Motor neuron (in vitro differentiated cells): ENCODE measurements around the gene DNMBP. TPM values are rescaled to one million over a fixed set of nuclear protein-coding genes. Genes with fewer than 3 reads are reported as not detected.
A peak's percentile ranks its signal among the peaks of the same experiment; 100 is the strongest.
"Not testable (repeated sequence)": the region's sequence is repeated elsewhere in the genome, so short reads cannot be mapped to it uniquely, and the experiment has no call there.

ENCODE experiments used
- ATAC-seq, 8 experiments: fragments of 200-7000 bp; cut with Tn5 transposase; replicated peaks in 6 of 8; 2 replicates each; pipeline ENCODE4 v1.8.0; 2021; ENCODE audit warnings: mild to moderate bottlenecking in 8 of 8, moderate library complexity in 8 of 8
- H3K27ac ChIP-seq, 2 donors: fragments of 250-450 bp; sonication (Bioruptor Pico); 2 replicates each; pipeline ENCODE4 v1.9.0; 2021; ENCODE audit warnings: antibody characterized with exemption in 2 of 2, mild to moderate bottlenecking in 2 of 2, moderate library complexity in 1 of 2
- H3K4me1 ChIP-seq, 2 donors: fragments of 250-450 bp; sonication (Bioruptor Pico); replicated peaks in 1 of 2; 2 replicates each; pipeline ENCODE4 v1.6.1; 2021; ENCODE audit warnings: antibody characterized with exemption in 2 of 2, mild to moderate bottlenecking in 2 of 2, moderate library complexity in 1 of 2
- H3K4me3 ChIP-seq, 5 donors: fragments of 250-450 bp; sonication (Bioruptor Pico); 2 replicates each; pipeline ENCODE4 v1.9.0; 2021; ENCODE audit warnings: antibody characterized with exemption in 5 of 5, mild to moderate bottlenecking in 5 of 5, moderate library complexity in 4 of 5
- WGBS, 10 experiments: fragments of 450-650 bp; shearing (Covaris generic); methylation state at CpG; one replicate each; pipeline ENCODE4 v1.0.0; 2022; 5-methylcytosine and 5-hydroxymethylcytosine counted together
- in situ Hi-C, 9 experiments: fragments of 400-800 bp; cut with MboI; loops; one replicate each; pipeline ENCODE4 v1.15.0; 2021; ENCODE audit warnings: low sequenced_read_pairs in 9 of 9, low pct_unique_long_range_greater_than_20kb in 2 of 9; ENCODE audit not compliant: unreplicated experiment in 9 of 9
- total RNA-seq, 8 experiments: library from RNA; unstranded; fragments of 300-600 nt; gene quantifications; 2 replicates each; pipeline versions ENCODE4 v1.2.3 to v1.2.4, GENCODE V29; 2022

Gene DNMBP
- total RNA-seq, 8 experiments from 2014 or later: 3.3 to 24.0 (median 9.9) TPM

DNA sequence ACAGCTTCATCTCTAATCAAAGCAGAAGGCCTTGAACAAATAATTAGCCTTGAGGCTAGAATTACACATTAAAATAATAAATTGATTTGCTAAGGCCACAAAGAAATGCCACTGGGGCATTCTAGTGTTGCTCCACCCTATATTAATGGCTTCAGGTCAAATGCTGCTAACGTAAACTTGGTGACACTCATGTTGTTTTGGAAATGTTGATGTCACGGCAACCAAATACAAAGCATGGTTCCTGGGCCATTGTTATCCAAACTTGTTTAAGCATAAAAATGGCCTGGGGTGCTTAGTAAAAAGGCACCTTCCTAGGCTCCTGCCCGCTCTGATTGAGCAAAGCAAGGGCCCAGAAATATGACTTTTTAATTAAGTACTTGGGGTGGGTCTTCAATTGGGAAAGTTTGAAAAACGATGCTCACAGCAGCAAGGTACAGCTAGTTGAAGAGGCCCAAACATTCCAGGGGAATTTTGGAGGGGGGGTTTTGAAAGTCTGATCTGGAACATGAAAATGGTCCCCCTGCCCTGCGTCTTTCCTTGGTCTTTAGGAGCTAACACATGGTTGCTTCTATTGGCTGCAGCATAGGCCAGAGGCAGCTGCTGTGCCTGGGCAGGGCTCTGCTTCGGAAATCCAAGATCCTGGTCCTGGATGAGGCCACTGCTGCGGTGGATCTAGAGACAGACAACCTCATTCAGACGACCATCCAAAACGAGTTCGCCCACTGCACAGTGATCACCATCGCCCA is 159.6 kb downstream of the DNMBP start:
- Histone ChIP-seq H3K27ac (no peak overlapping the region), H3K4me3 (no peak overlapping the region), H3K4me1 (peaks cover 3 to 6% of the 10 kb centered on the region in 2 donors)
- in situ Hi-C loops: loop anchor here in 1 of 9 experiments (25.0 kb wide), 1 partner anchor 187 kb away; no protein-coding TSS in a partner anchor
- peak in 5 of 8 experiments; percentile 8 to 51 (median 45) for ATAC-seq
- WGBS, 10 experiments: 0 to 81% (median 36%) methylated on average over 1 to 8 of the region's 11 CpGs; no CpG with 5 or more reads in 1 of the 10 experiments

DNA sequence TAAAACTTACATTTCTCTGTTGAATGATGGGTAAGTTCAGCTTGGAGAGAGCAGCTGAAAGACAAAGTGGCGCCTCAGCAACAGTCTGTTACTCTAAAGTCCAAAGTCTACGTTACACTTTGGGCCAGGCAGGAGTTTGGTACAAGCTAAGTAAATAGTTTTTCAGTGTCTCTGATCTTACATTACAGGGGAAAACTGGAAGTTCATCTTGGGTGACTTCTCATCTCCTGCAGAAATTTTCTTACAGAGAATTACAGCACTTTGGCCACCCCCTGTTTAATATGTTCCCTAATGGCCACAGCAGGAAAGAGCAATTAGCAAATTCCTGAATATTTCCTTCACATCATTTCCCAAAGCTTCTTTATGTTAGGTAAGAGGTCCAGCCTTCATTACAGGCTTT is 160.2 kb downstream of the DNMBP start:
- WGBS, 10 experiments: 79 to 100% (median 97%) methylated on average over 1 to 2 of the region's 2 CpGs; no CpG with 5 or more reads in 6 of the 10 experiments
- peak in 3 of 8 experiments; percentile 9 to 23 (median 11) for ATAC-seq
- Histone ChIP-seq H3K27ac (no peak overlapping the region), H3K4me3 (no peak overlapping the region), H3K4me1 (peaks cover 3 to 6% of the 10 kb centered on the region in 2 donors)
- in situ Hi-C loops: loop anchor here in 4 of 9 experiments (10.0 to 25.0 kb wide), 3 partner anchors 188 to 363 kb away; no protein-coding TSS in a partner anchor

DNA sequence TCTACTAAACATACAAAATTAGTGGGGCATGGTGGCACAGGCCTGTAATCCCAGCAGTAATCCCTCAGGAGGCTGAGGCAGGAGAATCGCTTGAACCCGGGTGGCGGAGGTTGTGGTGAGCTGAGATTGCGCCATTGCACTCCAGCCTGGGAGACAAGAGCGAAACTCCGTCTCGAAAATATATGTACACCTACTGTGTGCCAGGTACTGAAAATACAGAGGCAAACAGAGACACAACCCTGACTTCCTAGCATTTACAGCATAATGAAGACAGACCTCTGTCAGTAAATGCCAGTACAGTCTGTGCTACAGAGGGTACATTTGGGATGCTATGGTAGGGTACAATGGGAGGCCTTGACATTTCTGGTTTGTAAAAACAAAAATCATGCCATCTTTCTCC is 160.7 kb downstream of the DNMBP start:
- Histone ChIP-seq H3K27ac (no peak overlapping the region), H3K4me3 (no peak overlapping the region), H3K4me1 (peaks cover 3 to 6% of the 10 kb centered on the region in 2 donors)
- in situ Hi-C loops: loop anchor here in 4 of 9 experiments (10.0 to 25.0 kb wide), 3 partner anchors 188 to 363 kb away; no protein-coding TSS in a partner anchor
- WGBS, 10 experiments: 80 to 100% (median 88%) methylated on average over 2 to 7 of the region's 7 CpGs; no CpG with 5 or more reads in 6 of the 10 experiments
- ATAC-seq: no peak

DNA sequence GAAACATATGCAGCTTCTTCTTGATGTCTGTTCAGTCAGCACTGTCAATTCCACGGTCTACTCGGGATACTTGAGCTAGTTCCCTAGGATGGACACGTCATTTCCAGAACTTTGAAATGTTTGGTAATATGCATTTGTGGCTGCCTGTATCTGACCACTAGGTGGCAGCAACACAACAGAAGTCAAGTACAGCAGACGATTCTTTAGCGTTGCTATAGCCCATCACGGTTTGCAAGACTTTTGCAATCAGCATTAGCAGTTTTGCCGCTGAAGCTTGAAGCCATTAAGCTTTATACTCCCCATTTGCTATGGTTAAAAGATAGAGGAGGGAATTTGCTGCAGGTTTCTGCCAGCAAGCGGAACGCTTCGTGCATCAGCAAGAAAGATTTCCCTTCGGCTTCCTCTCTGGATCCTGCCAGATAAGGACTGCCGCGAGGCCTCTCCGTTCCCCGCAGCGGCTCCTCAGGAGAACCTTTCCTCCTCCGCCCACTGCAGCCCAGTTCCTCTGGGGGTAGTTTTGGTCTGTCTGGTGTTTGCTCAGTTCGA is 163.8 kb downstream of the DNMBP start:
- no peak overlapping the region for H3K27ac ChIP-seq
- peaks cover 3 to 6% of the 10 kb centered on the region in 2 donors for H3K4me1 ChIP-seq
- H3K4me3 ChIP-seq: peak overlapping the region in 3 of 5 donors; percentile 7 to 19 (median 13)
- in situ Hi-C loops: loop anchor here in 4 of 9 experiments (10.0 to 25.0 kb wide), 3 partner anchors 191 to 366 kb away; no protein-coding TSS in a partner anchor
- WGBS, 10 experiments: 0 to 71% (median 10%) methylated on average over 1 to 12 of the region's 18 CpGs; no CpG with 5 or more reads in 3 of the 10 experiments
- ATAC-seq: peak; percentile 84 to 98 (median 96)

DNA sequence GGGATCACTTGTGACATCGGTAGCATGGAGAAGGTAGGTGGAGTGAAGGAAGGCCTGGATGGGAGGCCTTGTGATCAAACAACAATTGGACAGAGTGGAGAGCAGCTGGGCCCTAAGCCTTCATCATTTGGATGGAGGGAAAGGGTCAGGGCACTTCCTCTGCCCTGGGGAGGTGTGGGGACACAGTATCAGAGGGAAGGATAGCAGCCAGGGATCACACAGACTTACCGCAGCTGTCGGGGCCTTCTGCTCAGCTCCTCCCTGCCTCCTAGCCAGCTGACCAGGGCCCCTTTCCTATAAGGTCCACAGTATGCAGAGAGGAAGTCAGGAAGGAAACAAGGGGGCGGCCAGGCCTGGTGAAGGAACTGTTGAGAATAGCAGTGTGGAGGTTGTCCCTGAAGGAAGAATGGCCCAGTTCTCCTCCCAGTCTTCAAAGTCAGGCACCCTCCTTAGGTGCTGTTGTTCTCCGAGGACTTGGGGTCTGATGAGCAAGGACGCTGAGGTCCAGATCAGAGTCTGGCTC is 165.3 kb downstream of the DNMBP start:
- Histone ChIP-seq H3K4me1 (peaks cover 0 to 3% of the 10 kb centered on the region in 2 donors), H3K4me3 (no peak overlapping the region), H3K27ac (no peak overlapping the region)
- WGBS, 10 experiments: 59 to 100% (median 85%) methylated on average over 1 to 3 of the region's 6 CpGs; no CpG with 5 or more reads in 2 of the 10 experiments
- ATAC-seq: no peak
- in situ Hi-C loops: loop anchor here in 4 of 9 experiments (10.0 to 25.0 kb wide), 3 partner anchors 193 to 368 kb away; no protein-coding TSS in a partner anchor

DNA sequence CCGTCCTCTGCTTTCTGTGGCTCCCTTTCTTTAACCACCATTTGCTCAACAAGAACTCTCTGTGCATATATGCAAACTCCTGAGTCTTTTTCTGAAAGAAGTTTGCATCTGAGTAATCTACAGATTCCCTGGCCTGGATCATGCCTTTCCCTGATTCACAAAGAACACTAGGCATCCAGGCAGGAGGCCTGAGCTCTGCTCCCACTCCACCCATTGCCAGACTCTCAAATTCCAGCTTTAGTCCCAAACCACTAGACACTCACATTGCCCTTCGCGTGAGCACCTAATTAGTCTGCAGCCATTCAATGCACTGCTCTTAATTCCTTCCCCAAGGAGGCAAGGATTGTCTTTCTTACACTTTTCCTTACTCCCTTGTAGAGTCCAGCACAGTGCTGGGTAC is 166.4 kb downstream of the DNMBP start:
- no peak overlapping the region for H3K4me3 ChIP-seq
- peaks cover 0 to 3% of the 10 kb centered on the region in 2 donors for H3K4me1 ChIP-seq
- in situ Hi-C loops: loop anchor here in 4 of 9 experiments (10.0 to 25.0 kb wide), 3 partner anchors 194 to 369 kb away; no protein-coding TSS in a partner anchor
- 33 to 86% (median 52%) methylated on average over 1 to 3 of the region's 3 CpGs; no CpG with 5 or more reads in 2 of the 10 experiments for WGBS, 10 experiments
- ATAC-seq: peak in 2 of 8 experiments; percentile 13 to 30
- H3K27ac ChIP-seq: no peak overlapping the region

DNA sequence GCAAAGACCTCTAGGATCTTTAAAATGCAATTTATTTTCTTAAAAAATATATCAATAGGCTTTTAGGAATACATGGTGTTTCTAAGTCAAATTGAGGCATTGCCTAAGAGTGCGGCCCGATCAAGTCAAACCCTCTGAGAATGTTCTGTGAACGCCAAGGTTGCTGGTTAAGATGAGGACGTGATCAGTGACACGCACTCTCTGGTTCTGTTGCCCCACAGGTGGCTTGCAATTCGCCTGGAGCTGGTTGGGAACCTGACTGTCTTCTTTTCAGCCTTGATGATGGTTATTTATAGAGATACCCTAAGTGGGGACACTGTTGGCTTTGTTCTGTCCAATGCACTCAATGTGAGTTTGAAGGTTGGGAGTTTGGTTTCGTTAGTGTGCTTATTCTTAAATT is 168.0 kb downstream of the DNMBP start:
- no peak for ATAC-seq
- Histone ChIP-seq H3K4me3 (no peak overlapping the region), H3K27ac (no peak overlapping the region), H3K4me1 (peaks cover 0 to 3% of the 10 kb centered on the region in 2 donors)
- in situ Hi-C loops: loop anchor here in 4 of 9 experiments (10.0 to 25.0 kb wide), 3 partner anchors 196 to 371 kb away; no protein-coding TSS in a partner anchor
- 73 to 89% (median 84%) methylated on average over 3 to 7 of the region's 7 CpGs; no CpG with 5 or more reads in 2 of the 10 experiments for WGBS, 10 experiments

DNA sequence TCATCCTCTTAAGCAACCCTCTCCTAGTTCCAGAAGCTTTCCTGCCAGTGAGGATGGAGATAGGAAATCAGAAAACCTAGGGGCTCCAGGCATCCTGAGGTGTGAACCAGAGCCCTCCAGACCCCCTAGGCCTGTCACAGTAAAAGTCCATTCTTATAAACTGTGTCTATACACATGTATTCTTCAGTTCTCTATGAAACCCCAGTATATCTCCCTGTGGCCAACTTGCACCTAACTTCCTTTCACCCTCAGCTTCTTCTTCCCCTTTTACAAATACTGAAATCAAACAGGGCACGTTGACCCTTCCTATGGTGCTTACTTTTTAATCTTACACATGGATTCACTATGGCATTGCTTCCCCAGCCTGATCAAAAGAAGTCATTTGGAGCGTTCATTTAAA is 168.9 kb downstream of the DNMBP start:
- in situ Hi-C loops: loop anchor here in 4 of 9 experiments (10.0 to 25.0 kb wide), 3 partner anchors 196 to 371 kb away; no protein-coding TSS in a partner anchor
- not testable (repeated sequence) for H3K4me3 ChIP-seq, H3K4me1 ChIP-seq, ATAC-seq, H3K27ac ChIP-seq
- whole genome bisulfite sequencing, 10 experiments: 60 to 100% (median 92%) methylated on average over 1 to 2 of the region's 2 CpGs; no CpG with 5 or more reads in 2 of the 10 experiments

DNA sequence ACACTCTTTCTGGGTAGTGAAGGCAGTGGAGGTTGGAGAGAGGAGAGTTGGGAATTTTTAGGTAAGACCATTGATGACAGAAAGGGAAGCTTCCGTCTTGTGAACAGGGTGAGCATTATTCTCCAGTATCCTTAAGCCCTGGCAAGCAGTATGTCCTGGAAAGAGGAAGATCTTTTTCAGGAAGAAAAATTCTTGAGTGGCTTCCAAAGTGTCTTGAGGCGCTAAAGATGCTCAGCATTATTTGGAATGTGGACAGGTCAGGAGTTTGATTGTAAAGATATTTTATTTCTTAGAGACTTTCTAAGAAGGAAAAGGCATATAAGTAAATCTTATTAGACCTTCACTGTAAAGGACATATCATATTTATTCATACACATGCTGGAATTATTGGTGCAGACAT is 173.0 kb downstream of the DNMBP start:
- no peaks in the 10 kb centered on the region for H3K4me1 ChIP-seq
- no peak for ATAC-seq
- H3K4me3 ChIP-seq: no peak overlapping the region
- H3K27ac ChIP-seq: no peak overlapping the region
- in situ Hi-C loops: loop anchor here in 3 of 9 experiments (25.0 kb wide), 2 partner anchors 201 to 376 kb away; no protein-coding TSS in a partner anchor
- WGBS, 10 experiments: 44 to 100% (median 92%) methylated on average over 1 to 2 of the region's 2 CpGs; no CpG with 5 or more reads in 3 of the 10 experiments

DNA sequence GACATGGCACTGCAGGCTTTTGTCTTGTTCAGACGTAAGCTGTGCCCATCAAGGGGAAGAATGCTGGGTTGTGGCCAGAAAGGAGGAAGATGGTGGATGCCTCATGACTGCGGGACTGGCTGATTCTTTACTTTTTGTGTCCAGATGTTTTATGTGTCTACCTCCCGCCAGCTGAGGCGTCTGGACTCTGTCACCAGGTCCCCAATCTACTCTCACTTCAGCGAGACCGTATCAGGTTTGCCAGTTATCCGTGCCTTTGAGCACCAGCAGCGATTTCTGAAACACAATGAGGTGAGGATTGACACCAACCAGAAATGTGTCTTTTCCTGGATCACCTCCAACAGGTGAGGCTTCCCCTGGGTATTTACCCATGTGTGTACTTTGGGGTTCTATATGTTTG is 173.8 kb downstream of the DNMBP start:
- no peak for ATAC-seq
- Histone ChIP-seq H3K27ac (no peak overlapping the region), H3K4me3 (no peak overlapping the region), H3K4me1 (no peaks in the 10 kb centered on the region)
- in situ Hi-C loops: loop anchor here in 3 of 9 experiments (25.0 kb wide), 2 partner anchors 201 to 376 kb away; no protein-coding TSS in a partner anchor
- 60 to 100% (median 80%) methylated on average over 1 to 4 of the region's 8 CpGs; no CpG with 5 or more reads in 5 of the 10 experiments for WGBS, 10 experiments

DNA sequence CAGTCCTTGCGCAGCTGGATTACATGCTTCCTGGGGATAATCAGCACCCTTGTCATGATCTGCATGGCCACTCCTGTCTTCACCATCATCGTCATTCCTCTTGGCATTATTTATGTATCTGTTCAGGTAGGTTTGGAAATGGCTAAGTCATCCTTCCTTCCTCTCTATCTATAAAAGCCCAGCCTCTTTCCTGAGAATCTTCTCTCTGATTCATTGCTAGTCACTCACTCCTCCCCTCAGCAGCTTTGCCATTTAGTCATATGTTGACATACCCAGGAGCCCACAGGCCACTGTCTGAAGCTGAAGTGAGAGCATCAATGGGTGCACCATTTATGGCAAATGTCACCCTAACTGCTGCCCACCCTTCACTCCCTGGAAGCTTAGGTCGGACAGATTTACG is 175.3 kb downstream of the DNMBP start:
- peak in 2 of 8 experiments; percentile 61 to 71 for ATAC-seq
- H3K4me3 ChIP-seq: no peak overlapping the region
- in situ Hi-C loops: loop anchor here in 3 of 9 experiments (25.0 kb wide), 2 partner anchors 203 to 378 kb away; no protein-coding TSS in a partner anchor
- 14 to 100% (median 90%) methylated on average over 1 to 4 of the region's 4 CpGs for WGBS, 10 experiments
- no peak overlapping the region for H3K27ac ChIP-seq
- no peaks in the 10 kb centered on the region for H3K4me1 ChIP-seq

DNA sequence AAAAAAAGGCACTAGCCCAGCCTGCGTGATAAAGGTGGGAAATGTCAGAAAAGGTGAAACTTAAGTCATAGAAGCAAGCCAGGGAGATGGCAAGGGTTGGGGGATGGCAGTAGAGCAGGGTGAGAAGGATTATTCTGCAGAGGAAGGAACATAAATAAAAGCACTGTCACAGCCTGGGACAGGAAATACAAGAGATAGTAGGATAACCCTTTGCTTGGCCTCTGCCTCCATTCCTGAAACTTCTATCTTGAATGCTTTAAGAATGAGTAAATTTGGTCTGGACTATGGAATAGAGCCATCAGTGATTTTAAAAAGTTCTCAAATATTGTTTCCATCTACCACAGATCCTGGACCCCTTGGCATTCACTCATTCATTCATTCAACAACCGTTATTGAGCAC is 177.3 kb downstream of the DNMBP start:
- ATAC-seq: no peak

More for the DNA sequence above, 177.3 kb downstream of the DNMBP start:
- WGBS, 10 experiments: 79 to 100% (median 87%) methylated on average over 1 to 2 of the region's 2 CpGs
- no peaks in the 10 kb centered on the region for H3K4me1 ChIP-seq
- H3K4me3 ChIP-seq: no peak overlapping the region
- in situ Hi-C loops: loop anchor here in 3 of 9 experiments (25.0 kb wide), 2 partner anchors 205 to 380 kb away; no protein-coding TSS in a partner anchor
- H3K27ac ChIP-seq: no peak overlapping the region
